NT2/D1 (cell line): ENCODE results near the gene ATXN1.
"Not testable (repeated sequence)": the region's sequence is repeated elsewhere in the genome, so short reads cannot be mapped to it uniquely, and the experiment has no call there.

Experiments used
- SUZ12 ChIP-seq: IDR thresholded peaks from 2 replicates; pipeline ENCODE4 v1.6.1; 2011; ENCODE audit not compliant: insufficient read length, insufficient read depth; ENCODE audit errors: extremely low read depth
- YY1 ChIP-seq: IDR thresholded peaks from 2 replicates; pipeline ENCODE4 v1.6.1; 2011; ENCODE audit not compliant: insufficient read length, insufficient read depth
- ZNF274 ChIP-seq: IDR thresholded peaks from 2 replicates; pipeline ENCODE4 v1.6.1; 2011; ENCODE audit warnings: mild to moderate bottlenecking, low read depth, low read length

DNA sequence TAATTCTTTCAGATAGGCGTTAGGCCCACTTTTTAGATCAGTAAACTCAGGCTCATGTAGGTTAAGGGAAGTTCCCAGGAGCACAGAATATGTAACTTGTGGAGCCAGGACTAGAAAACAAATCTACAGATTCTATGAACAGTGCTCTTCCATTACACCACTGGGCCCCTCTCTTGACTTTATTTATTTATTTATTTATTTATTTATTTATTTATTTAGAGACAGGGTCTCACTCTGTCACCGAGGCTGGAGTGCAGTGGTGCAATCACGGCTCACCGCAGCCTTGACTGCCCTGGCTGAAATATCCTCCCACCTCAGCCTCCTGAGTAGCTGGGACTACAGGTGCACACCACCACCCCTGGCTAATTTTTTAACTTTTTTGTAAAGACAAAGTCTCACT lies 382.9 kb downstream of the ATXN1 start:
- not testable (repeated sequence) for TF ChIP-seq YY1, ZNF274, SUZ12
